Measurements from ENCODE around the gene ZHX3. TPM values are rescaled to one million over a fixed set of nuclear protein-coding genes. Genes with fewer than 3 reads are reported as not detected.
"Not testable (repeated sequence)": the region's sequence is repeated elsewhere in the genome, so short reads cannot be mapped to it uniquely, and the experiment has no call there.

ZHX3 gene
- polyA plus RNA-seq, 6 donors from 2014 or later, result 3.8 to 27.8 (median 11.9) TPM

- Mint-ChIP-seq H3K36me3 (no peaks in the 10 kb centered on the region), H3K4me1 (peaks cover 62 to 89% (median 81%) of the 10 kb centered on the region in 3 donors), H3K4me3 (peak overlapping the region in 4 of 8 donors; percentile 19 to 70 (median 44)), H3K27ac (peak overlapping the region in 5 of 6 donors; percentile 46 to 87 (median 67)), H3K9me3 (no peaks in the 10 kb centered on the region), H3K27me3 (no peaks in the 10 kb centered on the region)
- DNase-seq, result no peak
- peak; percentile 45 to 50 for ATAC-seq (ENCODE audit: low read depth in 2 of 2)
These were observed 72.3 kb downstream of the ZHX3 start for GRCh38 chr20:41245086-41245707.

GRCh38 chr20:41242807-41243206 lies 74.7 kb downstream of the ZHX3 start:
- peaks cover 40 to 65% (median 57%) of the 10 kb centered on the region in 3 donors for H3K4me1 Mint-ChIP-seq
- peak overlapping the region in 6 of 8 donors; percentile 39 to 80 (median 63) for H3K4me3 Mint-ChIP-seq

GRCh38 chr20:41242352-41242751 lies 75.2 kb downstream of the ZHX3 start:
- peaks cover 36 to 60% (median 53%) of the 10 kb centered on the region in 3 donors for H3K4me1 Mint-ChIP-seq
- no peaks in the 10 kb centered on the region for H3K27me3 Mint-ChIP-seq
- peaks cover 0 to 7% of the 10 kb centered on the region in 2 donors for H3K36me3 Mint-ChIP-seq
- peaks cover 0 to 3% (median 0%) of the 10 kb centered on the region in 7 donors for H3K9me3 Mint-ChIP-seq
- DNase-seq (no peak), ATAC-seq (ENCODE audit: low read depth in 2 of 2) (no peak)
- peak overlapping the region in 5 of 8 donors; percentile 39 to 80 (median 60) for H3K4me3 Mint-ChIP-seq
- peak overlapping the region in 5 of 6 donors; percentile 31 to 67 (median 62) for H3K27ac Mint-ChIP-seq

More at GRCh38 chr20:41242807-41243206, 74.7 kb downstream of the ZHX3 start:
- DNase-seq (no peak), ATAC-seq (ENCODE audit: low read depth in 2 of 2) (peak; percentile 44 to 60)
- Mint-ChIP-seq H3K27ac (peak overlapping the region in 2 of 6 donors; percentile 62 to 67), H3K9me3 (peaks cover 0 to 3% (median 0%) of the 10 kb centered on the region in 7 donors), H3K36me3 (peaks cover 0 to 6% of the 10 kb centered on the region in 2 donors), H3K27me3 (no peaks in the 10 kb centered on the region)

- H3K4me1 Mint-ChIP-seq, result peaks cover 17 to 39% (median 36%) of the 10 kb centered on the region in 3 donors
- ATAC-seq (ENCODE audit: low read depth in 2 of 2); H3K27ac Mint-ChIP-seq; H3K27me3 Mint-ChIP-seq; DNase-seq; H3K9me3 Mint-ChIP-seq; H3K4me3 Mint-ChIP-seq; H3K36me3 Mint-ChIP-seq: not testable (repeated sequence)
These were observed 80.3 kb downstream of the ZHX3 start for GRCh38 chr20:41237233-41237632.

- H3K4me3 Mint-ChIP-seq, H3K27me3 Mint-ChIP-seq: not testable (repeated sequence)
These were observed 80.7 kb downstream of the ZHX3 start for GRCh38 chr20:41236818-41237217.

GRCh38 chr20:41234546-41234945 lies 83.0 kb downstream of the ZHX3 start:
- H3K36me3 Mint-ChIP-seq, result peaks cover 0 to 7% of the 10 kb centered on the region in 2 donors
- H3K4me1 Mint-ChIP-seq, result peaks cover 15 to 33% (median 33%) of the 10 kb centered on the region in 3 donors
- DNase-seq (no peak), ATAC-seq (ENCODE audit: low read depth in 2 of 2) (no peak)
- peaks cover 0 to 3% (median 0%) of the 10 kb centered on the region in 7 donors for H3K9me3 Mint-ChIP-seq
- no peak overlapping the region for H3K4me3 Mint-ChIP-seq
- H3K27me3 Mint-ChIP-seq, result no peaks in the 10 kb centered on the region
- peak overlapping the region in 1 of 6 donors; percentile 28 for H3K27ac Mint-ChIP-seq

More at GRCh38 chr20:41236818-41237217, 80.7 kb downstream of the ZHX3 start:
- not testable (repeated sequence) for DNase-seq; H3K36me3 Mint-ChIP-seq; H3K9me3 Mint-ChIP-seq; ATAC-seq (ENCODE audit: low read depth in 2 of 2); H3K27ac Mint-ChIP-seq
- peaks cover 15 to 39% (median 36%) of the 10 kb centered on the region in 3 donors for H3K4me1 Mint-ChIP-seq

- DNase-seq (no peak), ATAC-seq (ENCODE audit: low read depth in 2 of 2) (no peak)
- Mint-ChIP-seq H3K36me3 (peaks cover 0 to 7% of the 10 kb centered on the region in 2 donors), H3K27ac (peak overlapping the region in 2 of 6 donors; percentile 26 to 28), H3K4me3 (no peak overlapping the region), H3K9me3 (no peaks in the 10 kb centered on the region), H3K4me1 (peaks cover 16 to 33% (median 33%) of the 10 kb centered on the region in 3 donors), H3K27me3 (no peaks in the 10 kb centered on the region)
These were observed 83.5 kb downstream of the ZHX3 start for GRCh38 chr20:41234041-41234440.

GRCh38 chr20:41232973-41233926 lies 84.3 kb downstream of the ZHX3 start:
- Mint-ChIP-seq H3K4me1 (peaks cover 22 to 34% (median 33%) of the 10 kb centered on the region in 3 donors), H3K36me3 (peaks cover 0 to 6% of the 10 kb centered on the region in 2 donors), H3K4me3 (peak overlapping the region in 3 of 8 donors; percentile 21 to 88 (median 43)), H3K27ac (peak overlapping the region in 3 of 6 donors; percentile 20 to 32 (median 28)), H3K27me3 (no peaks in the 10 kb centered on the region), H3K9me3 (no peaks in the 10 kb centered on the region)
- ATAC-seq (ENCODE audit: low read depth in 2 of 2), result peak in 1 of 2 donors; percentile 44
- DNase-seq, result no peak

- ATAC-seq (ENCODE audit: low read depth in 2 of 2) (no peak), DNase-seq (no peak)
- H3K4me1 Mint-ChIP-seq, result peaks cover 22 to 39% (median 38%) of the 10 kb centered on the region in 3 donors
- no peak overlapping the region for H3K27ac Mint-ChIP-seq
- H3K4me3 Mint-ChIP-seq, result no peak overlapping the region
- H3K36me3 Mint-ChIP-seq, result peaks cover 0 to 6% of the 10 kb centered on the region in 2 donors
- no peaks in the 10 kb centered on the region for H3K9me3 Mint-ChIP-seq
- no peaks in the 10 kb centered on the region for H3K27me3 Mint-ChIP-seq
These were observed 86.4 kb downstream of the ZHX3 start for GRCh38 chr20:41231136-41231535.

GRCh38 chr20:41230136-41230535 lies 87.4 kb downstream of the ZHX3 start:
- no peaks in the 10 kb centered on the region for H3K27me3 Mint-ChIP-seq
- peaks cover 22 to 36% (median 36%) of the 10 kb centered on the region in 3 donors for H3K4me1 Mint-ChIP-seq
- peaks cover 0 to 6% of the 10 kb centered on the region in 2 donors for H3K36me3 Mint-ChIP-seq
- no peak overlapping the region for H3K4me3 Mint-ChIP-seq
- no peak for ATAC-seq (ENCODE audit: low read depth in 2 of 2)
- H3K27ac Mint-ChIP-seq, result no peak overlapping the region
- no peak for DNase-seq
- H3K9me3 Mint-ChIP-seq, result no peaks in the 10 kb centered on the region

GRCh38 chr20:41229259-41229658 lies 88.3 kb downstream of the ZHX3 start:
- H3K27ac Mint-ChIP-seq, result no peak overlapping the region
- no peak overlapping the region for H3K4me3 Mint-ChIP-seq
- no peak for DNase-seq
- no peaks in the 10 kb centered on the region for H3K27me3 Mint-ChIP-seq
- no peak for ATAC-seq (ENCODE audit: low read depth in 2 of 2)
- no peaks in the 10 kb centered on the region for H3K9me3 Mint-ChIP-seq
- peaks cover 0 to 6% of the 10 kb centered on the region in 2 donors for H3K36me3 Mint-ChIP-seq
- peaks cover 22 to 34% (median 28%) of the 10 kb centered on the region in 3 donors for H3K4me1 Mint-ChIP-seq

- H3K9me3 Mint-ChIP-seq, result no peaks in the 10 kb centered on the region
These were observed 88.7 kb downstream of the ZHX3 start for GRCh38 chr20:41228858-41229257.

GRCh38 chr20:41226426-41226825 lies 91.1 kb downstream of the ZHX3 start:
- H3K27ac Mint-ChIP-seq, result no peak overlapping the region
- no peak for ATAC-seq (ENCODE audit: low read depth in 2 of 2)
- H3K36me3 Mint-ChIP-seq, result peaks cover under 1 to 6% of the 10 kb centered on the region in 2 donors
- H3K4me1 Mint-ChIP-seq, result peaks cover 8 to 17% (median 12%) of the 10 kb centered on the region in 3 donors
- peaks cover 0 to 4% (median 0%) of the 10 kb centered on the region in 3 donors for H3K27me3 Mint-ChIP-seq
- H3K9me3 Mint-ChIP-seq, result no peaks in the 10 kb centered on the region
- peak overlapping the region in 1 of 8 donors; percentile 34 for H3K4me3 Mint-ChIP-seq
- no peak for DNase-seq

More at GRCh38 chr20:41228858-41229257, 88.7 kb downstream of the ZHX3 start:
- no peak overlapping the region for H3K4me3 Mint-ChIP-seq
- no peaks in the 10 kb centered on the region for H3K27me3 Mint-ChIP-seq
- peaks cover 0 to 6% of the 10 kb centered on the region in 2 donors for H3K36me3 Mint-ChIP-seq
- ATAC-seq (ENCODE audit: low read depth in 2 of 2) (no peak), DNase-seq (no peak)
- H3K27ac Mint-ChIP-seq, result peak overlapping the region in 1 of 6 donors; percentile 13
- peaks cover 23 to 36% (median 29%) of the 10 kb centered on the region in 3 donors for H3K4me1 Mint-ChIP-seq

All from naive B cell (primary cell).